Measurements from ENCODE around the gene IL11.

The IL11 gene

GRCh38 chr19:55376241-55376933 is 6.1 kb upstream of the IL11 start, which contains the start of gene TMEM190:
TMEM190 (plus strand) TSS chr19:55376826; CDS start chr19:55376854, 28 bp downstream.
- Histone ChIP-seq H3K4me3 (replicated peaks; ENCODE audit: low read depth, low read length) (no peak within 1 kb of the TSS), H3K27me3 (replicated peaks; ENCODE audit: control insufficient read depth, insufficient read depth, low read length) (no peaks in the 10 kb centered on the region; the same call in 1 of the 2 replicates), H3K36me3 (ENCODE audit: control insufficient read depth, insufficient read depth, low read length) (no peaks in the 10 kb centered on the region)
- TF ChIP-seq CTCF (IDR thresholded peaks at IDR 0.05; ENCODE audit: insufficient read depth, low read length, poor library complexity, severe bottlenecking) = no peak
- DNase-seq (ENCODE audit: extremely low read depth, insufficient read length) = no peak

GRCh38 chr19:55373993-55374757 is 3.9 kb upstream of the IL11 start:
- DNase-seq (ENCODE audit: extremely low read depth, insufficient read length) = no peak
- Histone ChIP-seq H3K4me3 (replicated peaks; ENCODE audit: low read depth, low read length) (no peak overlapping the region), H3K36me3 (ENCODE audit: control insufficient read depth, insufficient read depth, low read length) (no peaks in the 10 kb centered on the region), H3K27me3 (replicated peaks; ENCODE audit: control insufficient read depth, insufficient read depth, low read length) (no peaks in the 10 kb centered on the region; the same call in none of the 2 replicates)
- no peak for TF ChIP-seq CTCF (IDR thresholded peaks at IDR 0.05; ENCODE audit: insufficient read depth, low read length, poor library complexity, severe bottlenecking)

GRCh38 chr19:55373306-55373992 is 3.2 kb upstream of the IL11 start:
- no peak overlapping the region for H3K4me3 ChIP-seq (replicated peaks; ENCODE audit: low read depth, low read length)
- no peak for TF ChIP-seq CTCF (IDR thresholded peaks at IDR 0.05; ENCODE audit: insufficient read depth, low read length, poor library complexity, severe bottlenecking)
- no peaks in the 10 kb centered on the region for H3K36me3 ChIP-seq (ENCODE audit: control insufficient read depth, insufficient read depth, low read length)
- no peaks in the 10 kb centered on the region; the same call in none of the 2 replicates for H3K27me3 ChIP-seq (replicated peaks; ENCODE audit: control insufficient read depth, insufficient read depth, low read length)
- DNase-seq (ENCODE audit: extremely low read depth, insufficient read length) = no peak

GRCh38 chr19:55372316-55373081 is 2.2 kb upstream of the IL11 start:
- no peak for TF ChIP-seq CTCF (IDR thresholded peaks at IDR 0.05; ENCODE audit: insufficient read depth, low read length, poor library complexity, severe bottlenecking)
- Histone ChIP-seq H3K27me3 (replicated peaks; ENCODE audit: control insufficient read depth, insufficient read depth, low read length) (no peaks in the 10 kb centered on the region; the same call in none of the 2 replicates), H3K36me3 (ENCODE audit: control insufficient read depth, insufficient read depth, low read length) (no peaks in the 10 kb centered on the region), H3K4me3 (replicated peaks; ENCODE audit: low read depth, low read length) (no peak overlapping the region)
- DNase-seq (ENCODE audit: extremely low read depth, insufficient read length) = no peak

- DNase-seq (ENCODE audit: extremely low read depth, insufficient read length) = no peak
- Histone ChIP-seq H3K27me3 (replicated peaks; ENCODE audit: control insufficient read depth, insufficient read depth, low read length) (no peaks in the 10 kb centered on the region; the same call in none of the 2 replicates), H3K4me3 (replicated peaks; ENCODE audit: low read depth, low read length) (no peak overlapping the region), H3K36me3 (ENCODE audit: control insufficient read depth, insufficient read depth, low read length) (no peaks in the 10 kb centered on the region)
- no peak for TF ChIP-seq CTCF (IDR thresholded peaks at IDR 0.05; ENCODE audit: insufficient read depth, low read length, poor library complexity, severe bottlenecking)
Measured at GRCh38 chr19:55369653-55370304, 484 bp downstream of the IL11 start.
